OCI-LY7 (cell line): ENCODE results near the gene OSER1. TPM values are rescaled to one million over a fixed set of nuclear protein-coding genes. Genes with fewer than 3 reads are reported as not detected.
"Not testable (repeated sequence)": the region's sequence is repeated elsewhere in the genome, so short reads cannot be mapped to it uniquely, and the experiment has no call there.

ENCODE experiments used
- BruUV-seq: library from RNA; stranded (reverse); fragments of 400-500 nt; replicated peaks from 2 replicates; lab custom pipeline; 2021; lab: Mats Ljungman, UMichigan
- CTCF ChIA-PET: fragments of 300-600 bp; sonication (Branson Sonifier 250); formaldehyde crosslinking; loops from one replicate; lab custom pipeline; 2022; ENCODE audit warnings: antibody characterized with exemption; ENCODE audit not compliant: unreplicated experiment; lab: Charles Lee
- POLR2A ChIA-PET: fragments of 300-600 bp; sonication (Branson Sonifier 250); formaldehyde crosslinking; loops from one replicate; lab custom pipeline; 2022; ENCODE audit warnings: antibody characterized with exemption; lab: Charles Lee
- DNase-seq: peaks from one replicate; pipeline ENCODE4 v3.0.0-alpha.2; 2015; ENCODE audit warnings: low spot score
- H2AFZ ChIP-seq: fragments of 200-600 bp; sonication (generic), shearing (Covaris generic); 2 replicates; pipeline ENCODE4 v1.6.1; 2014; ENCODE audit warnings: mild to moderate bottlenecking, antibody characterized with exemption, low read length, moderate library complexity
- H3K27ac ChIP-seq: fragments of 200-600 bp; sonication (generic); 2 replicates; pipeline ENCODE4 v1.5.1; 2014; ENCODE audit warnings: mixed run types, low read depth, mild to moderate bottlenecking, moderate library complexity, low read length, inconsistent platforms; ENCODE audit not compliant: poor library complexity, severe bottlenecking
- H3K36me3 ChIP-seq: fragments of 200-600 bp; sonication (generic); 2 replicates; pipeline ENCODE4 v1.6.1; 2014; ENCODE audit warnings: mild to moderate bottlenecking, antibody characterized with exemption, low read length, moderate library complexity, mixed read lengths; ENCODE audit not compliant: insufficient read depth
- H3K4me1 ChIP-seq: fragments of 200-600 bp; sonication (generic); 2 replicates; pipeline ENCODE4 v1.5.1; 2014; ENCODE audit warnings: mild to moderate bottlenecking, low read length; ENCODE audit not compliant: insufficient read depth, poor library complexity, severe bottlenecking
- H3K4me2 ChIP-seq: fragments of 200-600 bp; sonication (generic); 2 replicates; pipeline ENCODE4 v1.6.1; 2014; ENCODE audit warnings: mild to moderate bottlenecking, low read length
- H3K4me3 ChIP-seq: fragments of 200-600 bp; sonication (generic); 2 replicates; pipeline ENCODE4 v1.5.1; 2014; ENCODE audit warnings: mild to moderate bottlenecking, low read depth, low read length; ENCODE audit not compliant: poor library complexity, severe bottlenecking
- H3K79me2 ChIP-seq: fragments of 200-600 bp; sonication (generic); 2 replicates; pipeline ENCODE4 v1.6.1; 2016; ENCODE audit warnings: low read depth, mild to moderate bottlenecking, low read length, moderate library complexity, mixed read lengths; ENCODE audit not compliant: insufficient read depth
- H3K9me2 ChIP-seq: fragments of 200-600 bp; sonication (generic); 2 replicates; pipeline ENCODE4 v1.6.1; 2016; ENCODE audit warnings: mild to moderate bottlenecking, low read length, mixed read lengths; ENCODE audit not compliant: insufficient read depth
- H3K9me3 ChIP-seq: fragments of 200-600 bp; sonication (generic); 2 replicates; pipeline ENCODE4 v1.6.1; 2014; ENCODE audit warnings: mild to moderate bottlenecking, mixed run types, low read length, mixed read lengths
- H4K20me1 ChIP-seq: fragments of 200-600 bp; sonication (generic); 2 replicates; pipeline ENCODE4 v1.6.1; 2014; ENCODE audit warnings: mild to moderate bottlenecking, antibody characterized with exemption, low read length, moderate library complexity, mixed read lengths; ENCODE audit not compliant: insufficient read depth
- EZH2phosphoT487 ChIP-seq: fragments of 200-600 bp; sonication (generic); IDR thresholded peaks from 2 replicates; pipeline ENCODE4 v1.6.1; 2018; ENCODE audit warnings: low read depth, borderline replicate concordance, mild to moderate bottlenecking, mixed run types, antibody characterized with exemption, low read length, moderate library complexity, mixed read lengths
- intact Hi-C: fragments of 100-400 bp; cut with micrococcal nuclease; formaldehyde crosslinking; loops from one replicate; pipeline ENCODE4 v1.10.0; 2022; ENCODE audit not compliant: unreplicated experiment
- total RNA-seq, 2 experiments: library from RNA; depleted of rRNA in 1 of 2; stranded (reverse); fragments of >200 nt in 1 of 2; shearing (Covaris generic) in 1 of 2; gene quantifications; 2 replicates each; pipeline ENCODE4 v1.2.3, GENCODE V29; 2014 to 2022
- TF ChIP-seq, protein P1 (sequence below): fragments of 200-600 bp; sonication (generic); conservative IDR thresholded peaks from 2 replicates; pipeline ENCODE4 v1.5.1; 2014; ENCODE audit warnings: mild to moderate bottlenecking, antibody characterized with exemption, low read length, moderate library complexity, mixed read lengths

OSER1 gene
- total RNA-seq, 2 experiments from 2014 or later: 28.1 to 31.9 TPM

DNA sequence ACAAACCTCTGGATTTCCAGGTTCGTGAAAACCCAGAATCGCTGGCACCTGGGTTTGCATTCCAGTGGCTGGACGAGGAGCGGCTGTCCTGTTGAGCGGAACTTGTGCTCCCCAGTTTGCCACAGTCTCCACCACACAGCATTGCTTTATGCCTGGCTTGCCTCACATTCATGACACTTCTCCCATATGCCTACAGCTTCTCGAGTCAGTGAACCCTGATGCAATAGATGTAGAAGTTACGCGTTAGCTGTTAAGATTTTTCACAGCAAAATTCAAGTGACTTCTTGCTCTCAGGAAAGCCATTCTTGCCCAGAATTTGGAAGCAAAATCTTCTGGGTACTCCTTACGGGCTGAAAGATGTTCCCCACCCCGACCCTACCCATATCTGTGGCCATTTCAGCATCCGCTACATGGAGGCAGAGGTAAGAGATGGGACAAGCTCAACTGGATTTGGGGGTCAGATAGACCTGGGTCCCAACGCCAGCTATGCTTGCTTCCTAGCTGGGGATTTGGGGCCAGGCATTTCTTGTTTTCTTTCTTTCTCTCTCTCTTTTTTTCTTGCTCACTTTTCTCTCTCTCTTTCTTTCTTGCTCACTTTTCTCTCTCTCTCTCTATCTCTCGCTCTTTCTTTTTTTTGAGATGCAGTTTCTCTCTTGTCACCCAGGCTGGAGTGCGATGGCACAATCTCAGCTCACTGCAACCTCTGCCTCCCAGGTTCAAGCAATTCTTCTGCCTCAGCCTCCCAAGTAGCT is 24.2 kb upstream of the OSER1 start:
- no peak for DNase-seq
- Histone ChIP-seq H4K20me1 (no peaks in the 10 kb centered on the region), H3K36me3 (no peaks in the 10 kb centered on the region), H3K4me2 (no peak overlapping the region), H3K27ac (no peak overlapping the region), H3K4me1 (no peaks in the 10 kb centered on the region), H3K79me2 (no peaks in the 10 kb centered on the region), H2AFZ (no peak overlapping the region), H3K9me2 (no peaks in the 10 kb centered on the region), H3K9me3 (no peaks in the 10 kb centered on the region), H3K4me3 (no peak overlapping the region)
- BruUV-seq: no TSS peak
- CTCF ChIA-PET: no interaction called here
- no peak for TF ChIP-seq EZH2phosphoT487
- intact Hi-C loops: no loop called here
- POLR2A ChIA-PET: interaction anchor here (1.1 kb wide), 1 partner anchor 21 kb away, joined by 3 read pairs; no protein-coding TSS in a partner anchor

GRCh38 chr20:44233436-44234016 is 23.0 kb upstream of the OSER1 start:
- H3K4me1 ChIP-seq: no peaks in the 10 kb centered on the region
- H3K36me3 ChIP-seq: no peaks in the 10 kb centered on the region
- H3K27ac ChIP-seq: no peak overlapping the region
- POLR2A ChIA-PET: no interaction called here
- intact Hi-C loops: no loop called here
- no peak for TF ChIP-seq EZH2phosphoT487
- TF ChIP-seq, protein P1, sequence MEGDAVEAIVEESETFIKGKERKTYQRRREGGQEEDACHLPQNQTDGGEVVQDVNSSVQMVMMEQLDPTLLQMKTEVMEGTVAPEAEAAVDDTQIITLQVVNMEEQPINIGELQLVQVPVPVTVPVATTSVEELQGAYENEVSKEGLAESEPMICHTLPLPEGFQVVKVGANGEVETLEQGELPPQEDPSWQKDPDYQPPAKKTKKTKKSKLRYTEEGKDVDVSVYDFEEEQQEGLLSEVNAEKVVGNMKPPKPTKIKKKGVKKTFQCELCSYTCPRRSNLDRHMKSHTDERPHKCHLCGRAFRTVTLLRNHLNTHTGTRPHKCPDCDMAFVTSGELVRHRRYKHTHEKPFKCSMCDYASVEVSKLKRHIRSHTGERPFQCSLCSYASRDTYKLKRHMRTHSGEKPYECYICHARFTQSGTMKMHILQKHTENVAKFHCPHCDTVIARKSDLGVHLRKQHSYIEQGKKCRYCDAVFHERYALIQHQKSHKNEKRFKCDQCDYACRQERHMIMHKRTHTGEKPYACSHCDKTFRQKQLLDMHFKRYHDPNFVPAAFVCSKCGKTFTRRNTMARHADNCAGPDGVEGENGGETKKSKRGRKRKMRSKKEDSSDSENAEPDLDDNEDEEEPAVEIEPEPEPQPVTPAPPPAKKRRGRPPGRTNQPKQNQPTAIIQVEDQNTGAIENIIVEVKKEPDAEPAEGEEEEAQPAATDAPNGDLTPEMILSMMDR: no peak
- CTCF ChIA-PET: no interaction called here
- no peaks in the 10 kb centered on the region for H3K79me2 ChIP-seq
- no peaks in the 10 kb centered on the region for H3K9me3 ChIP-seq
- H3K9me2 ChIP-seq: no peaks in the 10 kb centered on the region
- no peak overlapping the region for H3K4me2 ChIP-seq
- no TSS peak for BruUV-seq
- no peak for DNase-seq
- no peaks in the 10 kb centered on the region for H4K20me1 ChIP-seq
- no peak overlapping the region for H2AFZ ChIP-seq
- no peak overlapping the region for H3K4me3 ChIP-seq

DNA sequence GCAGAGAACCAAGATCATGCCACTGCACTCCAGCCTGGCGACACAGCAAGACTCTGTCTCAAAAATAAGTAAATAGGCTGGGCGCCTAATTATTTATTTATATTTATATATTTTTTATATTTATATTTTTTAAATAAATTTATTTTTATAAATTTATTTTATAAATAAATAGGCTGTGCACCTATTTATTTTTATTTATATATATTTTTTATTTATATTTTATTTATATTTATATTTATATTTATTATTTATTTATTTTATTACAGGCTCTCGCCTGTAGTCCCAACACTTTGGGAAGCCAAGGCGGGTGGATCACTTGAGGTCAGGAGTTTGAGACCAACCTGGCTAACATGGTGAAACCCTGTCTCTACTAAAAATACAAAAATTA is 21.9 kb upstream of the OSER1 start:
- intact Hi-C loops, H3K9me2 ChIP-seq, H3K4me1 ChIP-seq, H3K4me2 ChIP-seq, H3K4me3 ChIP-seq, H3K27ac ChIP-seq, H4K20me1 ChIP-seq, H3K79me2 ChIP-seq, CTCF ChIA-PET, H3K9me3 ChIP-seq, BruUV-seq, H2AFZ ChIP-seq, DNase-seq, H3K36me3 ChIP-seq: not testable (repeated sequence)
- POLR2A ChIA-PET: interaction anchor here (0.6 kb wide), 2 partner anchors 8 to 35 kb away, joined by 3 to 5 read pairs; no protein-coding TSS in a partner anchor
